A673 (cell line): ENCODE results near the gene EGLN3. TPM values are rescaled to one million over a fixed set of nuclear protein-coding genes. Genes with fewer than 3 reads are reported as not detected.
"Not testable (repeated sequence)": the region's sequence is repeated elsewhere in the genome, so short reads cannot be mapped to it uniquely, and the experiment has no call there.

Source experiments
- BruUV-seq: library from RNA; stranded (reverse); fragments of 400-500 nt; replicated peaks from 2 replicates; lab custom pipeline; 2021; lab: Mats Ljungman, UMichigan
- CTCF ChIA-PET: fragments of 300-600 bp; sonication (Branson Sonifier 250); formaldehyde crosslinking; loops from one replicate; lab custom pipeline; 2022; ENCODE audit warnings: antibody characterized with exemption; lab: Charles Lee
- POLR2A ChIA-PET: fragments of 300-600 bp; sonication (Branson Sonifier 250); formaldehyde crosslinking; loops from one replicate; lab custom pipeline; 2022; ENCODE audit warnings: antibody characterized with exemption; ENCODE audit not compliant: low non-redundant PET; lab: Charles Lee
- DNase-seq: peaks from one replicate; pipeline ENCODE4 v3.0.0-alpha.2; 2015; ENCODE audit warnings: low spot score
- H3K27ac ChIP-seq: fragments of 200-600 bp; sonication (generic); 2 replicates; pipeline ENCODE4 v1.5.1; 2016; ENCODE audit warnings: mixed run types, low read depth, mild to moderate bottlenecking, mixed read lengths, antibody characterized with exemption, low read length; ENCODE audit not compliant: poor library complexity, severe bottlenecking
- H3K27me3 ChIP-seq: fragments of 200-600 bp; sonication (generic); replicated peaks from 2 replicates; pipeline ENCODE4 v1.6.1; 2017; ENCODE audit warnings: mixed run types, low read depth, mild to moderate bottlenecking, mixed read lengths, antibody characterized with exemption, low read length; ENCODE audit not compliant: insufficient read depth, poor library complexity
- H3K36me3 ChIP-seq: fragments of 200-600 bp; sonication (generic); 2 replicates; pipeline ENCODE4 v1.6.1; 2016; ENCODE audit warnings: mixed run types, mild to moderate bottlenecking, mixed read lengths, antibody characterized with exemption, low read length; ENCODE audit not compliant: insufficient read depth, poor library complexity, severe bottlenecking
- H3K4me1 ChIP-seq: fragments of 200-600 bp; sonication (generic); 2 replicates; pipeline ENCODE4 v1.6.1; 2017; ENCODE audit warnings: mixed run types, mild to moderate bottlenecking, mixed read lengths, antibody characterized with exemption, low read length; ENCODE audit not compliant: insufficient read depth, poor library complexity, severe bottlenecking
- H3K4me3 ChIP-seq: fragments of 200-600 bp; sonication (generic); 2 replicates; pipeline ENCODE4 v1.5.1; 2016; ENCODE audit warnings: low read depth, mixed run types, mild to moderate bottlenecking, mixed read lengths, low read length; ENCODE audit not compliant: poor library complexity, severe bottlenecking
- H3K9me3 ChIP-seq: fragments of 200-600 bp; sonication (generic); 2 replicates; pipeline ENCODE4 v1.6.1; 2016; ENCODE audit warnings: mixed run types, low read depth, mild to moderate bottlenecking, mixed read lengths, antibody characterized with exemption, low read length; ENCODE audit not compliant: poor library complexity, severe bottlenecking
- CTCF ChIP-seq: fragments of 300-800, 200-600 bp; sonication (generic); conservative IDR thresholded peaks from 2 replicates; pipeline ENCODE4 v1.5.1; 2017; ENCODE audit warnings: low read depth, mild to moderate bottlenecking, antibody characterized with exemption, low read length, moderate library complexity, mixed read lengths
- EZH2 ChIP-seq: fragments of 200-600 bp; sonication (generic); IDR thresholded peaks from 2 replicates; pipeline ENCODE4 v1.6.1; 2017; ENCODE audit warnings: borderline replicate concordance, low read depth, mild to moderate bottlenecking, mixed read lengths, antibody characterized with exemption, low read length; ENCODE audit not compliant: poor library complexity, severe bottlenecking
- intact Hi-C: fragments of 100-400 bp; cut with micrococcal nuclease; formaldehyde crosslinking; loops from one replicate; pipeline ENCODE4 v1.10.0; 2022; ENCODE audit not compliant: unreplicated experiment
- total RNA-seq: library from RNA; stranded (reverse); gene quantifications from 2 replicates; pipeline ENCODE4 v1.2.3, GENCODE V29; 2021

EGLN3 gene
- total RNA-seq, 1 experiment from 2014 or later = 2.4 TPM

GRCh38 chr14:33978892-33979612 is 28.2 kb upstream of the EGLN3 start:
- H3K4me1 ChIP-seq = no peaks in the 10 kb centered on the region
- H3K9me3 ChIP-seq = no peaks in the 10 kb centered on the region
- H3K27ac ChIP-seq = no peak overlapping the region
- no peak overlapping the region for H3K4me3 ChIP-seq
- BruUV-seq = no TSS peak
- intact Hi-C loops = no loop called here
- CTCF ChIA-PET = no interaction called here
- no peaks in the 10 kb centered on the region for H3K27me3 ChIP-seq
- POLR2A ChIA-PET = no interaction called here
- no peak for DNase-seq
- H3K36me3 ChIP-seq = no peaks in the 10 kb centered on the region
- no peak for TF ChIP-seq CTCF
- TF ChIP-seq EZH2 = no peak

GRCh38 chr14:33972583-33973081 is 21.8 kb upstream of the EGLN3 start:
- no TSS peak for BruUV-seq
- POLR2A ChIA-PET = no interaction called here
- no peaks in the 10 kb centered on the region for H3K27me3 ChIP-seq
- no peaks in the 10 kb centered on the region for H3K4me1 ChIP-seq
- H3K36me3 ChIP-seq = no peaks in the 10 kb centered on the region
- CTCF ChIA-PET = no interaction called here
- intact Hi-C loops = no loop called here
- H3K4me3 ChIP-seq = no peak overlapping the region
- no peak overlapping the region for H3K27ac ChIP-seq
- TF ChIP-seq CTCF = no peak
- TF ChIP-seq EZH2 = no peak
- H3K9me3 ChIP-seq = peaks cover 6% of the 10 kb centered on the region
- no peak for DNase-seq

GRCh38 chr14:33969846-33970245 is 19.0 kb upstream of the EGLN3 start:
- H3K9me3 ChIP-seq, BruUV-seq, CTCF ChIA-PET, H3K36me3 ChIP-seq, H3K27ac ChIP-seq, H3K27me3 ChIP-seq, POLR2A ChIA-PET, intact Hi-C loops, DNase-seq, H3K4me1 ChIP-seq, H3K4me3 ChIP-seq: not testable (repeated sequence)

GRCh38 chr14:33968722-33969121 is 17.8 kb upstream of the EGLN3 start:
- no peaks in the 10 kb centered on the region for H3K4me1 ChIP-seq
- no peak for DNase-seq
- H3K36me3 ChIP-seq = no peaks in the 10 kb centered on the region
- CTCF ChIA-PET = no interaction called here
- no TSS peak for BruUV-seq
- intact Hi-C loops = no loop called here
- peaks cover 6% of the 10 kb centered on the region for H3K9me3 ChIP-seq
- no peak overlapping the region for H3K4me3 ChIP-seq
- POLR2A ChIA-PET = no interaction called here
- no peak for TF ChIP-seq EZH2
- TF ChIP-seq CTCF = no peak
- H3K27ac ChIP-seq = no peak overlapping the region
- H3K27me3 ChIP-seq = no peaks in the 10 kb centered on the region
